IMR-90 (cell line): Measurements from ENCODE around the gene CMIP. TPM values are rescaled to one million over a fixed set of nuclear protein-coding genes. Genes with fewer than 3 reads are reported as not detected.

ENCODE experiments used
- ATAC-seq: fragments of 200-7000 bp; cut with Tn5 transposase; 2 replicates; pipeline ENCODE4 v1.9.1; 2020; ENCODE audit warnings: low read depth, mild to moderate bottlenecking, moderate library complexity
- BruUV-seq: library from RNA; stranded (reverse); fragments of 400-500 nt; replicated peaks from 2 replicates; lab custom pipeline; 2021; lab: Mats Ljungman, UMichigan
- CTCF ChIA-PET: fragments of 300-600 bp; formaldehyde crosslinking; extraction: SDS; loops from one replicate; lab custom pipeline; 2021; ENCODE audit warnings: antibody characterized with exemption; lab: Yijun Ruan, JAX
- POLR2A ChIA-PET: fragments of 300-600 bp; sonication (Branson Sonifier 250); formaldehyde crosslinking; loops from one replicate; lab custom pipeline; 2022; ENCODE audit warnings: antibody characterized with exemption; ENCODE audit not compliant: unreplicated experiment; lab: Charles Lee
- DNase-seq: peaks from one replicate; pipeline ENCODE4 v3.0.0; 2013
- H2AFZ ChIP-seq: replicated peaks from 2 replicates; pipeline ENCODE3; 2013; ENCODE audit warnings: low read length, mild to moderate bottlenecking; ENCODE audit not compliant: poor library complexity
- H2AK5ac ChIP-seq: 2 replicates; pipeline ENCODE4 v1.6.1; 2013; ENCODE audit warnings: low read depth, low read length, inconsistent platforms
- H2AK9ac ChIP-seq: replicated peaks from 2 replicates; pipeline ENCODE3; 2013; ENCODE audit warnings: mild to moderate bottlenecking, low read depth, low read length, moderate library complexity; ENCODE audit not compliant: poor library complexity
- H2BK120ac ChIP-seq: 2 replicates; pipeline ENCODE4 v1.6.1; 2013; ENCODE audit warnings: low read depth, low read length, inconsistent platforms
- H2BK15ac ChIP-seq: 3 replicates; pipeline ENCODE4 v1.6.1; 2013; ENCODE audit warnings: low read depth, low read length, inconsistent platforms
- H2BK20ac ChIP-seq: 2 replicates; pipeline ENCODE4 v1.6.1; 2013; ENCODE audit warnings: low read depth, mild to moderate bottlenecking, inconsistent platforms, low read length, moderate library complexity
- H2BK5ac ChIP-seq: 2 replicates; pipeline ENCODE4 v1.6.1; 2013; ENCODE audit warnings: mild to moderate bottlenecking, low read depth, low read length, inconsistent platforms; ENCODE audit not compliant: poor library complexity, severe bottlenecking
- H3K14ac ChIP-seq: replicated peaks from 2 replicates; pipeline ENCODE4 v1.6.1; 2013; ENCODE audit warnings: low read depth, low read length, inconsistent platforms
- H3K18ac ChIP-seq: 2 replicates; pipeline ENCODE4 v1.6.1; 2013; ENCODE audit warnings: low read depth, low read length, control low read depth
- H3K23ac ChIP-seq: 2 replicates; pipeline ENCODE4 v1.6.1; 2013; ENCODE audit warnings: low read depth, low read length, inconsistent platforms
- H3K27ac ChIP-seq: 2 replicates; pipeline ENCODE4 v1.5.1; 2013; ENCODE audit warnings: mild to moderate bottlenecking, control low read depth, low read length; ENCODE audit not compliant: insufficient read depth
- H3K27me3 ChIP-seq: 2 replicates; pipeline ENCODE4 v1.6.1; 2013; ENCODE audit warnings: low read length; ENCODE audit not compliant: control insufficient read depth, insufficient read depth
- H3K36me3 ChIP-seq: 2 replicates; pipeline ENCODE4 v1.6.1; 2013; ENCODE audit warnings: low read length, mixed read lengths; ENCODE audit not compliant: control insufficient read depth, insufficient read depth
- H3K4ac ChIP-seq: 2 replicates; pipeline ENCODE4 v1.6.1; 2013; ENCODE audit warnings: low read depth, low read length, inconsistent platforms
- H3K4me1 ChIP-seq: 2 replicates; pipeline ENCODE4 v1.6.1; 2013; ENCODE audit warnings: low read length, mixed read lengths; ENCODE audit not compliant: control insufficient read depth, insufficient read depth
- H3K4me2 ChIP-seq: 2 replicates; pipeline ENCODE4 v1.6.1; 2013; ENCODE audit warnings: low read depth, mild to moderate bottlenecking, control low read depth, low read length, moderate library complexity
- H3K4me3 ChIP-seq: 2 replicates; pipeline ENCODE4 v1.5.1; 2013; ENCODE audit warnings: low read depth, mild to moderate bottlenecking, control low read depth, low read length, moderate library complexity; ENCODE audit not compliant: insufficient read depth
- H3K56ac ChIP-seq: 2 replicates; pipeline ENCODE4 v1.6.1; 2013; ENCODE audit warnings: low read length, inconsistent platforms; ENCODE audit not compliant: insufficient read depth; ENCODE audit errors: extremely low read depth
- H3K79me1 ChIP-seq, 2 experiments: 2 replicates each; pipeline ENCODE4 v1.6.1; 2013; ENCODE audit warnings: low read length in 2 of 2, inconsistent platforms in 1 of 2, low read depth in 1 of 2
- H3K9ac ChIP-seq: 2 replicates; pipeline ENCODE4 v1.6.1; 2013; ENCODE audit warnings: low read depth, low read length, control low read depth
- H3K9me1 ChIP-seq: 2 replicates; pipeline ENCODE4 v1.6.1; 2013; ENCODE audit warnings: low read length, inconsistent platforms; ENCODE audit not compliant: insufficient read depth
- H3K9me3 ChIP-seq: 2 replicates; pipeline ENCODE4 v1.6.1; 2013; ENCODE audit warnings: low read length; ENCODE audit not compliant: control insufficient read depth, insufficient read depth
- H4K20me1 ChIP-seq: 2 replicates; pipeline ENCODE4 v1.6.1; 2013; ENCODE audit warnings: low read length, inconsistent platforms; ENCODE audit not compliant: insufficient read depth
- H4K5ac ChIP-seq: 2 replicates; pipeline ENCODE4 v1.6.1; 2013; ENCODE audit warnings: mild to moderate bottlenecking, low read depth, low read length, control low read depth
- H4K8ac ChIP-seq, 2 experiments: 2 replicates each; pipeline ENCODE4 v1.6.1; 2013; ENCODE audit warnings: low read depth in 2 of 2, low read length in 2 of 2, control low read depth in 1 of 2, inconsistent platforms in 1 of 2
- H4K91ac ChIP-seq: 2 replicates; pipeline ENCODE4 v1.6.1; 2013; ENCODE audit warnings: low read depth, low read length, inconsistent platforms; ENCODE audit not compliant: insufficient read depth
- ELK1 ChIP-seq: fragments of 150-350 bp; IDR thresholded peaks from 2 replicates; pipeline ENCODE4 v1.6.1; 2016; ENCODE audit warnings: low read depth, mild to moderate bottlenecking, low read length, moderate library complexity, borderline replicate concordance
- MAFK ChIP-seq: IDR thresholded peaks from 2 replicates; pipeline ENCODE4 v1.6.1; 2012; ENCODE audit warnings: low read depth, low read length, improper control_type of control experiment
- POLR2A ChIP-seq: IDR thresholded peaks from 2 replicates; pipeline ENCODE4 v1.6.1; 2012; ENCODE audit warnings: mild to moderate bottlenecking, low read depth, low read length
- RAD21 ChIP-seq: IDR thresholded peaks from 2 replicates; pipeline ENCODE4 v1.6.1; 2012; ENCODE audit warnings: low read length, improper control_type of control experiment
- RCOR1 ChIP-seq: IDR thresholded peaks from 2 replicates; pipeline ENCODE4 v1.6.1; 2012; ENCODE audit warnings: mild to moderate bottlenecking, low read length, improper control_type of control experiment; ENCODE audit not compliant: insufficient replicate concordance
- RFX5 ChIP-seq: IDR thresholded peaks from 2 replicates; pipeline ENCODE4 v1.8.0; 2012; ENCODE audit warnings: low read depth, mild to moderate bottlenecking, low read length, moderate library complexity
- SMC3 ChIP-seq: fragments of 150-350 bp; IDR thresholded peaks from 2 replicates; pipeline ENCODE4 v1.6.1; 2016; ENCODE audit warnings: low read depth, mild to moderate bottlenecking, antibody characterized with exemption, low read length, moderate library complexity
- USF2 ChIP-seq: fragments of 150-350 bp; IDR thresholded peaks from 2 replicates; pipeline ENCODE4 v1.6.1; 2017; ENCODE audit warnings: mild to moderate bottlenecking, antibody characterized with exemption, low read length, low read depth
- WGBS, 2 experiments: methylation state at CpG; one replicate each; pipeline versions ENCODE4 v1.1.5 to v1.1.7; 2013; ENCODE audit warnings: missing lambda C conversion rate in 2 of 2; ENCODE audit not compliant: insufficient read length in 1 of 2; ENCODE audit errors: extremely low coverage in 2 of 2; 5-methylcytosine and 5-hydroxymethylcytosine counted together
- dilution Hi-C: fragments of 300-500 bp; cut with HindIII; formaldehyde crosslinking; loops from one replicate; pipeline ENCODE4 v1.14.3; 2018; ENCODE audit warnings: low sequenced_read_pairs; ENCODE audit not compliant: unreplicated experiment
- in situ Hi-C: fragments of 300-500 bp; cut with MboI; formaldehyde crosslinking; loops from 3 replicates; pipeline ENCODE4 v1.14.3; 2019; ENCODE audit warnings: low sequenced_read_pairs, inconsistent platforms, mixed read lengths
- intact Hi-C: fragments of 100-400 bp; cut with micrococcal nuclease; formaldehyde crosslinking; loops from 2 replicates; pipeline ENCODE4 v1.10.0; 2022
- polyA plus RNA-seq, 3 experiments: library from polyadenylated mRNA; depleted of rRNA; stranded (reverse); fragments of >200 nt; gene quantifications; 2 replicates each; pipeline ENCODE4 v1.2.3, GENCODE V29; 2012; ENCODE audit warnings: low replicate concordance in 1 of 3
- total RNA-seq: library from RNA; depleted of rRNA; stranded (reverse); fragments of >200 nt; gene quantifications from 2 replicates; pipeline ENCODE4 v1.2.3, GENCODE V29; 2012

CMIP gene
- total and polyA plus RNA-seq, 2 of the 4 experiments (the other 2 are of a cell fraction), result 3.2 to 11.6 TPM

GRCh38 chr16:81675662-81676061 lies 231.1 kb downstream of the CMIP start:
- Histone ChIP-seq H3K4me3 (no peak overlapping the region), H4K20me1 (peaks cover 23% of the 10 kb centered on the region), H3K27me3 (no peaks in the 10 kb centered on the region), H3K27ac (no peak overlapping the region), H3K18ac (no peak overlapping the region), H3K9me3 (no peaks in the 10 kb centered on the region), H2BK15ac (no peak overlapping the region), H3K4me2 (no peak overlapping the region), H2AFZ (peak overlapping the region; percentile 15), H2BK20ac (no peak overlapping the region), H2BK5ac (no peak overlapping the region), H3K36me3 (peaks cover 39% of the 10 kb centered on the region), H3K9me1 (no peaks in the 10 kb centered on the region; the same call in 1 of the 2 replicates), H2AK5ac (no peak overlapping the region), H3K4ac (no peak overlapping the region), H3K23ac (no peak overlapping the region), H3K79me1 (0 out of 4 replicates have a peak, but pooled peaks cover 0 to 5% of the 10 kb centered on the region in 2 experiments), H3K56ac (no peak overlapping the region), H4K8ac (no peak overlapping the region), H3K14ac (no peak overlapping the region), H2BK120ac (no peak overlapping the region), H4K5ac (no peak overlapping the region), H2AK9ac (no peak overlapping the region), H3K9ac (no peak overlapping the region), H4K91ac (no peak overlapping the region), H3K4me1 (no peaks in the 10 kb centered on the region)
- dilution Hi-C loops, result no loop called here
- no peak for ATAC-seq
- WGBS, 2 experiments, result no CpG with 5 or more reads among the region's 3 CpGs
- BruUV-seq, result no TSS peak
- in situ Hi-C loops, result no loop called here
- POLR2A ChIA-PET, result no interaction called here
- CTCF ChIA-PET, result no interaction called here
- DNase-seq, result no peak
- TF ChIP-seq RCOR1, result no peak
- TF ChIP-seq MAFK, result no peak
- no peak for TF ChIP-seq RAD21
- TF ChIP-seq ELK1, result no peak
- no peak for TF ChIP-seq RFX5
- TF ChIP-seq SMC3, result no peak
- TF ChIP-seq POLR2A, result no peak
- no peak for TF ChIP-seq USF2
- intact Hi-C loops, result no loop called here
